HepG2 (cell line): ENCODE data around the gene ZNF764. TPM values are rescaled to one million over a fixed set of nuclear protein-coding genes. Genes with fewer than 3 reads are reported as not detected.

Experiments
- BORCS8-MEF2B ChIP-seq: sonication (generic); formaldehyde crosslinking; IDR thresholded peaks from 2 replicates; pipeline ENCODE4 v1.8.0; 2022; ENCODE audit warnings: mild to moderate bottlenecking, missing genetic modification reagents
- EZH2 ChIP-seq: conservative IDR thresholded peaks from 2 replicates; pipeline ENCODE4 v1.6.1; 2012; ENCODE audit warnings: mild to moderate bottlenecking, low read depth, low read length, moderate library complexity
- JARID2 ChIP-seq: sonication (generic); formaldehyde crosslinking; IDR thresholded peaks from 2 replicates; pipeline ENCODE4 v1.8.1; 2023; ENCODE audit warnings: missing genetic modification reagents, inconsistent platforms; ENCODE audit not compliant: insufficient replicate concordance
- MEF2D ChIP-seq: sonication (generic); formaldehyde crosslinking; IDR thresholded peaks from 2 replicates; pipeline ENCODE4 v1.5.1; 2020; ENCODE audit warnings: mild to moderate bottlenecking, missing genetic modification reagents
- MIER2 ChIP-seq: IDR thresholded peaks from 2 replicates; pipeline ENCODE4 v1.6.1; 2016; ENCODE audit warnings: missing biosample characterization, missing genetic modification reagents
- MTA3 ChIP-seq: sonication (generic); formaldehyde crosslinking; IDR thresholded peaks from 2 replicates; pipeline ENCODE4 v1.4.0; 2020; ENCODE audit warnings: missing genetic modification reagents
- PAF1 ChIP-seq: IDR thresholded peaks from 2 replicates; pipeline ENCODE4 v1.6.1; 2016; ENCODE audit warnings: missing genetic modification reagents, missing compliant biosample characterization
- PHF5A ChIP-seq: IDR thresholded peaks from one replicate; pipeline ENCODE4 v1.6.1; 2018; ENCODE audit warnings: low read depth, missing genetic modification reagents; ENCODE audit not compliant: unreplicated experiment
- POLR2A ChIP-seq, 2 experiments: IDR thresholded peaks; 2 replicates each; pipeline ENCODE4 v1.6.1; 2011; ENCODE audit warnings: low read depth in 2 of 2, low read length in 2 of 2, mild to moderate bottlenecking in 1 of 2, moderate library complexity in 1 of 2; ENCODE audit not compliant: insufficient read depth in 1 of 2
- SOX13 ChIP-seq, 3 experiments: fragments of 450-650 bp in 1 of 3; sonication (generic) in 1 of 3; formaldehyde crosslinking in 1 of 3; IDR thresholded peaks in 2 of 3; conservative IDR thresholded peaks in 1 of 3; 2 replicates each; pipeline versions ENCODE4 v1.5.0 to v1.6.1; 2016 to 2020; ENCODE audit warnings: antibody characterized with exemption in 1 of 3, mild to moderate bottlenecking in 1 of 3, missing compliant biosample characterization in 1 of 3, missing genetic modification reagents in 1 of 3, moderate library complexity in 1 of 3
- TAF15 ChIP-seq: fragments of 200-400 bp; formaldehyde crosslinking; IDR thresholded peaks from one replicate; pipeline ENCODE4 v1.6.1; 2018; ENCODE audit warnings: mild to moderate bottlenecking, low read depth, low read length; ENCODE audit not compliant: poor library complexity, severe bottlenecking
- YEATS4 ChIP-seq: sonication (generic); formaldehyde crosslinking; IDR thresholded peaks from 2 replicates; pipeline ENCODE4 v1.4.0; 2020; ENCODE audit warnings: missing genetic modification reagents, borderline replicate concordance
- ZFP36L1 ChIP-seq: sonication (generic); formaldehyde crosslinking; IDR thresholded peaks from 2 replicates; pipeline ENCODE4 v1.8.0; 2022; ENCODE audit warnings: mild to moderate bottlenecking, missing genetic modification reagents, moderate library complexity
- ZFX ChIP-seq: sonication (generic); formaldehyde crosslinking; IDR thresholded peaks from 2 replicates; pipeline ENCODE4 v1.4.0; 2020; ENCODE audit warnings: mild to moderate bottlenecking, low read depth, missing genetic modification reagents, moderate library complexity
- ZFYVE20 ChIP-seq: sonication (generic); formaldehyde crosslinking; IDR thresholded peaks from 2 replicates; pipeline ENCODE4 v1.8.0; 2023; ENCODE audit warnings: low read depth, mild to moderate bottlenecking, moderate library complexity, missing genetic modification reagents, borderline replicate concordance
- ZKSCAN1 ChIP-seq: fragments of 150-350 bp; IDR thresholded peaks from 2 replicates; pipeline ENCODE4 v1.6.1; 2014; ENCODE audit warnings: low read length
- ZNF263 ChIP-seq: sonication (generic); formaldehyde crosslinking; IDR thresholded peaks from 2 replicates; pipeline ENCODE4 v1.4.0; 2020; ENCODE audit warnings: missing genetic modification reagents
- ZNF484 ChIP-seq: sonication (generic); formaldehyde crosslinking; IDR thresholded peaks from 2 replicates; pipeline ENCODE4 v1.5.1; 2020; ENCODE audit warnings: mild to moderate bottlenecking, low read depth, missing genetic modification reagents, borderline replicate concordance
- polyA plus RNA-seq, 8 experiments: library from polyadenylated mRNA; depleted of rRNA in 3 of 8; stranded (reverse) in 7 of 8; unstranded in 1 of 8; fragments of >200 nt; fragmentation: Illumina TruSeq in 4 of 8; extraction: Trizol in 4 of 8; gene quantifications; 2 replicates each; pipeline versions ENCODE4 v1.2.1 to v1.2.3, GENCODE V29; 2011 to 2016; ENCODE audit warnings: low read depth in 4 of 8, missing spikeins in 1 of 8, mixed read lengths in 1 of 8; ENCODE audit not compliant: insufficient read depth in 1 of 8
- total RNA-seq, 5 experiments: library from RNA; depleted of rRNA; stranded (reverse); fragments of >200 nt; fragmentation: Illumina TruSeq; extraction: Trizol; gene quantifications; 2 replicates each; pipeline ENCODE4 v1.2.3, GENCODE V29; 2016; ENCODE audit warnings: low read depth in 1 of 5
- TF ChIP-seq, protein P1 (sequence below): sonication (generic); formaldehyde crosslinking; IDR thresholded peaks from 2 replicates; pipeline ENCODE4 v1.5.1; 2020; ENCODE audit warnings: missing genetic modification reagents, mild to moderate bottlenecking, borderline replicate concordance
- TF ChIP-seq, protein P2 (sequence below): sonication (generic); formaldehyde crosslinking; IDR thresholded peaks from 2 replicates; pipeline ENCODE4 v1.8.0; 2023; ENCODE audit warnings: mild to moderate bottlenecking, missing genetic modification reagents
- TF ChIP-seq, protein P3 (sequence below): sonication (generic); formaldehyde crosslinking; IDR thresholded peaks from 2 replicates; pipeline ENCODE4 v1.4.0; 2020; ENCODE audit warnings: missing genetic modification reagents

ZNF764 gene
- total and polyA plus RNA-seq, 2 of the 13 experiments (the other 11 are each of a cell fraction or from before 2014, with no cell fraction given): 4.1 to 9.1 TPM

DNA sequence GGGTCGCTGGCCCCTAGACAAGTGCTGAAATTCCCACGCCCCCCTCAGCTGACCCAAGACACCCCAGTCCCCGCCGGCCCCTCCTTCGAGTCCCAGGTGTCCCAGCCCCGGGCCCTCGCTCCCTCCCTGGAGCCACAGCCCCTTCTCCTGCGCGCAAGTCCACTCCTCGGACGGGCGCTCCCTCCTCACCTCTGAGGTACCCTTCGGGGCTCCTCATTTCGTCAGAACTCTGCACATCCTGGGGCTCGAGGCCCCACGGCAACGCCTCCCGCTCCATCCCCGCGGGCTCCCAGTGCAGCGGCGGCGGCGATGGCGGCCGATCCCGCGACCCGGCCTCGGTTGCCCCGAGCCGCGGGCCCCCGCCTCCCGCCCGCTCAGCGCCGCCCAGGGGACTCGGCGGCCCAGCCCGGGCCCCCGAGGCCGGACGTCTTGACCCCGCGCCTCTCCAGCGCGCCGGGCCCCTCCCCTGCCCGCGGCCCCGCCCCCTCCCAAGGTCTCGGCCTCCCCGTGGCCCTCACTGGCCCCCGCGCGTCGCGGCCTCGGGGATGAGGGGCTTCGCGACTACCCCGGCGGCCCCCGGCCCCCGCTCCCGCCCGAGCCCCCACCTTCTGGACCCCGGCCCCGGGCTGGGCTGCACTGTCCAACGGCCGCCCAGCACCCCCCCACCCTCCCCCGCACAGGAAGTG is 31.9 kb downstream of the ZNF764 start, which contains the start of gene ZNF768 (continued):
- TF ChIP-seq PHF5A (CRISPR knock-in tag): no peak
- TF ChIP-seq YEATS4 (CRISPR knock-in tag): no peak
- TF ChIP-seq, protein P1, sequence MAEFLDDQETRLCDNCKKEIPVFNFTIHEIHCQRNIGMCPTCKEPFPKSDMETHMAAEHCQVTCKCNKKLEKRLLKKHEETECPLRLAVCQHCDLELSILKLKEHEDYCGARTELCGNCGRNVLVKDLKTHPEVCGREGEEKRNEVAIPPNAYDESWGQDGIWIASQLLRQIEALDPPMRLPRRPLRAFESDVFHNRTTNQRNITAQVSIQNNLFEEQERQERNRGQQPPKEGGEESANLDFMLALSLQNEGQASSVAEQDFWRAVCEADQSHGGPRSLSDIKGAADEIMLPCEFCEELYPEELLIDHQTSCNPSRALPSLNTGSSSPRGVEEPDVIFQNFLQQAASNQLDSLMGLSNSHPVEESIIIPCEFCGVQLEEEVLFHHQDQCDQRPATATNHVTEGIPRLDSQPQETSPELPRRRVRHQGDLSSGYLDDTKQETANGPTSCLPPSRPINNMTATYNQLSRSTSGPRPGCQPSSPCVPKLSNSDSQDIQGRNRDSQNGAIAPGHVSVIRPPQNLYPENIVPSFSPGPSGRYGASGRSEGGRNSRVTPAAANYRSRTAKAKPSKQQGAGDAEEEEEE (CRISPR knock-in tag): no peak
- TF ChIP-seq, protein P2, sequence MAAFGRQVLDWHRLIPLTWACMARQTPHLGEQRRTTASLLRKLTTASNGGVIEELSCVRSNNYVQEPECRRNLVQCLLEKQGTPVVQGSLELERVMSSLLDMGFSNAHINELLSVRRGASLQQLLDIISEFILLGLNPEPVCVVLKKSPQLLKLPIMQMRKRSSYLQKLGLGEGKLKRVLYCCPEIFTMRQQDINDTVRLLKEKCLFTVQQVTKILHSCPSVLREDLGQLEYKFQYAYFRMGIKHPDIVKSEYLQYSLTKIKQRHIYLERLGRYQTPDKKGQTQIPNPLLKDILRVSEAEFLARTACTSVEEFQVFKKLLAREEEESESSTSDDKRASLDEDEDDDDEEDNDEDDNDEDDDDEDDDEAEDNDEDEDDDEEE (CRISPR knock-in tag): no peak
- 0 out of 2 replicates have a peak, but pooled peaks have one; percentile 35 for TF ChIP-seq ZFYVE20 (CRISPR knock-in tag)
- peak in 1 of 2 experiments; percentile 43; a peak in 2 of 4 replicates for TF ChIP-seq POLR2A (IDR thresholded peaks at IDR 0.05; ENCODE audit: insufficient read depth in 1 of 2, low read depth in 2 of 2, low read length in 2 of 2)
- TF ChIP-seq, protein P3, sequence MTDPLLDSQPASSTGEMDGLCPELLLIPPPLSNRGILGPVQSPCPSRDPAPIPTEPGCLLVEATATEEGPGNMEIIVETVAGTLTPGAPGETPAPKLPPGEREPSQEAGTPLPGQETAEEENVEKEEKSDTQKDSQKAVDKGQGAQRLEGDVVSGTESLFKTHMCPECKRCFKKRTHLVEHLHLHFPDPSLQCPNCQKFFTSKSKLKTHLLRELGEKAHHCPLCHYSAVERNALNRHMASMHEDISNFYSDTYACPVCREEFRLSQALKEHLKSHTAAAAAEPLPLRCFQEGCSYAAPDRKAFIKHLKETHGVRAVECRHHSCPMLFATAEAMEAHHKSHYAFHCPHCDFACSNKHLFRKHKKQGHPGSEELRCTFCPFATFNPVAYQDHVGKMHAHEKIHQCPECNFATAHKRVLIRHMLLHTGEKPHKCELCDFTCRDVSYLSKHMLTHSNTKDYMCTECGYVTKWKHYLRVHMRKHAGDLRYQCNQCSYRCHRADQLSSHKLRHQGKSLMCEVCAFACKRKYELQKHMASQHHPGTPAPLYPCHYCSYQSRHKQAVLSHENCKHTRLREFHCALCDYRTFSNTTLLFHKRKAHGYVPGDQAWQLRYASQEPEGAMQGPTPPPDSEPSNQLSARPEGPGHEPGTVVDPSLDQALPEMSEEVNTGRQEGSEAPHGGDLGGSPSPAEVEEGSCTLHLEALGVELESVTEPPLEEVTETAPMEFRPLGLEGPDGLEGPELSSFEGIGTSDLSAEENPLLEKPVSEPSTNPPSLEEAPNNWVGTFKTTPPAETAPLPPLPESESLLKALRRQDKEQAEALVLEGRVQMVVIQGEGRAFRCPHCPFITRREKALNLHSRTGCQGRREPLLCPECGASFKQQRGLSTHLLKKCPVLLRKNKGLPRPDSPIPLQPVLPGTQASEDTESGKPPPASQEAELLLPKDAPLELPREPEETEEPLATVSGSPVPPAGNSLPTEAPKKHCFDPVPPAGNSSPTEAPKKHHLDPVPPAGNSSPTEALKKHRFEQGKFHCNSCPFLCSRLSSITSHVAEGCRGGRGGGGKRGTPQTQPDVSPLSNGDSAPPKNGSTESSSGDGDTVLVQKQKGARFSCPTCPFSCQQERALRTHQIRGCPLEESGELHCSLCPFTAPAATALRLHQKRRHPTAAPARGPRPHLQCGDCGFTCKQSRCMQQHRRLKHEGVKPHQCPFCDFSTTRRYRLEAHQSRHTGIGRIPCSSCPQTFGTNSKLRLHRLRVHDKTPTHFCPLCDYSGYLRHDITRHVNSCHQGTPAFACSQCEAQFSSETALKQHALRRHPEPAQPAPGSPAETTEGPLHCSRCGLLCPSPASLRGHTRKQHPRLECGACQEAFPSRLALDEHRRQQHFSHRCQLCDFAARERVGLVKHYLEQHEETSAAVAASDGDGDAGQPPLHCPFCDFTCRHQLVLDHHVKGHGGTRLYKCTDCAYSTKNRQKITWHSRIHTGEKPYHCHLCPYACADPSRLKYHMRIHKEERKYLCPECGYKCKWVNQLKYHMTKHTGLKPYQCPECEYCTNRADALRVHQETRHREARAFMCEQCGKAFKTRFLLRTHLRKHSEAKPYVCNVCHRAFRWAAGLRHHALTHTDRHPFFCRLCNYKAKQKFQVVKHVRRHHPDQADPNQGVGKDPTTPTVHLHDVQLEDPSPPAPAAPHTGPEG (CRISPR knock-in tag): no peak
- TF ChIP-seq EZH2: no peak
- no peak for TF ChIP-seq JARID2 (CRISPR knock-in tag)
- no peak for TF ChIP-seq ZFX (CRISPR knock-in tag)
- TF ChIP-seq ZNF263 (CRISPR knock-in tag): peak; percentile 42; the same call in 1 of the 2 replicates
- TF ChIP-seq PAF1 (CRISPR knock-in tag): no peak
- 0 out of 2 replicates have a peak, but pooled peaks have one; percentile 25 for TF ChIP-seq ZFP36L1 (CRISPR knock-in tag)
- peak; percentile 40 for TF ChIP-seq TAF15
- TF ChIP-seq BORCS8-MEF2B (CRISPR knock-in tag): no peak
- TF ChIP-seq SOX13 (IDR thresholded peaks at IDR 0.05): no peak
- no peak; a peak in 1 of 4 replicates for TF ChIP-seq SOX13 (CRISPR knock-in tag; conservative IDR thresholded peaks at IDR 0.05 in 1 of 2, IDR thresholded peaks at IDR 0.05 in 1 of 2)
- TF ChIP-seq MIER2 (CRISPR knock-in tag): no peak
- no peak for TF ChIP-seq ZKSCAN1
- 0 out of 2 replicates have a peak, but pooled peaks have one; percentile 46 for TF ChIP-seq MEF2D (CRISPR knock-in tag)
- no peak for TF ChIP-seq ZNF484 (CRISPR knock-in tag)
- TF ChIP-seq MTA3: no peak
